ENCODE results near the gene GABBR2.

DNA sequence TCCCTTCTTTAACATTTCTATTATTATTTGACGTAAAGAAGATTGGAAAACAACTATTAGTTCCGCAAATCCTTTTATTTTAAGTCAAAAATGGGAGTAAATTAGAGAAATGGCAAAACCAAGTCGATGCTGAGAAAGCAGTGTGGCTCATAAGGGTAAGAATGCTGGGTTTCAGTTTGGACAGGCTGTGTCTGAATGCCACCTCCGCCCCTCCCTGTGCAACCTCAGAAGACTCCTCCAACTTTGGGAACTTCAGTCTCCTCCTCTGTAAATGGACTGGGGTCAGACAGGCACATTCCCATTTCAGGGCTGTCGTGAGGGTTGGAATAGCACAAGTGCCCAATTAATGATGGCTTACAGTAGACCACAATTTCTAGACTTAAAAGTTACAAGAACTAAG, 154.0 kb downstream of the GABBR2 start:
- TF ChIP-seq, protein P1, sequence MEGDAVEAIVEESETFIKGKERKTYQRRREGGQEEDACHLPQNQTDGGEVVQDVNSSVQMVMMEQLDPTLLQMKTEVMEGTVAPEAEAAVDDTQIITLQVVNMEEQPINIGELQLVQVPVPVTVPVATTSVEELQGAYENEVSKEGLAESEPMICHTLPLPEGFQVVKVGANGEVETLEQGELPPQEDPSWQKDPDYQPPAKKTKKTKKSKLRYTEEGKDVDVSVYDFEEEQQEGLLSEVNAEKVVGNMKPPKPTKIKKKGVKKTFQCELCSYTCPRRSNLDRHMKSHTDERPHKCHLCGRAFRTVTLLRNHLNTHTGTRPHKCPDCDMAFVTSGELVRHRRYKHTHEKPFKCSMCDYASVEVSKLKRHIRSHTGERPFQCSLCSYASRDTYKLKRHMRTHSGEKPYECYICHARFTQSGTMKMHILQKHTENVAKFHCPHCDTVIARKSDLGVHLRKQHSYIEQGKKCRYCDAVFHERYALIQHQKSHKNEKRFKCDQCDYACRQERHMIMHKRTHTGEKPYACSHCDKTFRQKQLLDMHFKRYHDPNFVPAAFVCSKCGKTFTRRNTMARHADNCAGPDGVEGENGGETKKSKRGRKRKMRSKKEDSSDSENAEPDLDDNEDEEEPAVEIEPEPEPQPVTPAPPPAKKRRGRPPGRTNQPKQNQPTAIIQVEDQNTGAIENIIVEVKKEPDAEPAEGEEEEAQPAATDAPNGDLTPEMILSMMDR (IDR thresholded peaks at IDR 0.05; ENCODE audit: low read length): no peak
- TF ChIP-seq EZH2 (optimal IDR thresholded peaks at IDR 0.05; ENCODE audit: low read depth, low read length) (no peak), EZH2phosphoT487 (IDR thresholded peaks at IDR 0.05; ENCODE audit: low read length) (no peak)

All from MM.1S (cell line).